HG03342 (cell line): Measurements from ENCODE around the gene CHST4.
"Not testable (repeated sequence)": the region's sequence is repeated elsewhere in the genome, so short reads cannot be mapped to it uniquely, and the experiment has no call there.

ENCODE experiments used
- ATAC-seq: cut with Tn5 transposase; IDR thresholded peaks from one replicate; pipeline ENCODE4 v1.9.1; 2021; ENCODE audit warnings: mild to moderate bottlenecking, moderate library complexity; ENCODE audit not compliant: unreplicated experiment

Gene CHST4

GRCh38 chr16:71524566-71525553 is 1.4 kb upstream of the CHST4 start:
- no peak for ATAC-seq

- no peak for ATAC-seq
Observed at GRCh38 chr16:71528257-71528656, 2.0 kb downstream of the CHST4 start.

GRCh38 chr16:71528863-71529262 is 2.6 kb downstream of the CHST4 start:
- ATAC-seq = no peak

- no peak for ATAC-seq
Observed at GRCh38 chr16:71532366-71532765, 6.1 kb downstream of the CHST4 start.

GRCh38 chr16:71536752-71537499 is 10.7 kb downstream of the CHST4 start:
- no peak for ATAC-seq

GRCh38 chr16:71537643-71538042 is 11.4 kb downstream of the CHST4 start:
- ATAC-seq = peak; percentile 62

GRCh38 chr16:71542377-71542776 is 16.2 kb downstream of the CHST4 start:
- peak; percentile 68 for ATAC-seq

GRCh38 chr16:71547168-71547567 is 20.9 kb downstream of the CHST4 start:
- no peak for ATAC-seq

- ATAC-seq = no peak
Observed at GRCh38 chr16:71552698-71553503, 26.7 kb downstream of the CHST4 start.

- ATAC-seq = no peak
Observed at GRCh38 chr16:71555230-71555891, 29.1 kb downstream of the CHST4 start.

GRCh38 chr16:71557299-71557698 is 31.1 kb downstream of the CHST4 start:
- ATAC-seq = no peak

- ATAC-seq = no peak
Observed at GRCh38 chr16:71557954-71558582, 31.8 kb downstream of the CHST4 start.

- ATAC-seq = no peak
Observed at GRCh38 chr16:71559855-71560254, 33.6 kb downstream of the CHST4 start.

- ATAC-seq = not testable (repeated sequence)
Observed at GRCh38 chr16:71561886-71562285, 35.7 kb downstream of the CHST4 start.

GRCh38 chr16:71562552-71562951 is 36.3 kb downstream of the CHST4 start:
- no peak for ATAC-seq

- peak; percentile 90 for ATAC-seq
Observed at GRCh38 chr16:71564335-71564967, 38.2 kb downstream of the CHST4 start.

GRCh38 chr16:71565812-71566700 is 39.8 kb downstream of the CHST4 start:
- ATAC-seq = no peak

GRCh38 chr16:71567931-71568330 is 41.7 kb downstream of the CHST4 start:
- ATAC-seq = no peak

- no peak for ATAC-seq
Observed at GRCh38 chr16:71568551-71568950, 42.3 kb downstream of the CHST4 start.
